Measurements from ENCODE around the gene TNFRSF6B. TPM values are rescaled to one million over a fixed set of nuclear protein-coding genes. Genes with fewer than 3 reads are reported as not detected.

Gene TNFRSF6B
- total RNA-seq, 1 donor from 2014 or later, result 5.2 TPM

DNA sequence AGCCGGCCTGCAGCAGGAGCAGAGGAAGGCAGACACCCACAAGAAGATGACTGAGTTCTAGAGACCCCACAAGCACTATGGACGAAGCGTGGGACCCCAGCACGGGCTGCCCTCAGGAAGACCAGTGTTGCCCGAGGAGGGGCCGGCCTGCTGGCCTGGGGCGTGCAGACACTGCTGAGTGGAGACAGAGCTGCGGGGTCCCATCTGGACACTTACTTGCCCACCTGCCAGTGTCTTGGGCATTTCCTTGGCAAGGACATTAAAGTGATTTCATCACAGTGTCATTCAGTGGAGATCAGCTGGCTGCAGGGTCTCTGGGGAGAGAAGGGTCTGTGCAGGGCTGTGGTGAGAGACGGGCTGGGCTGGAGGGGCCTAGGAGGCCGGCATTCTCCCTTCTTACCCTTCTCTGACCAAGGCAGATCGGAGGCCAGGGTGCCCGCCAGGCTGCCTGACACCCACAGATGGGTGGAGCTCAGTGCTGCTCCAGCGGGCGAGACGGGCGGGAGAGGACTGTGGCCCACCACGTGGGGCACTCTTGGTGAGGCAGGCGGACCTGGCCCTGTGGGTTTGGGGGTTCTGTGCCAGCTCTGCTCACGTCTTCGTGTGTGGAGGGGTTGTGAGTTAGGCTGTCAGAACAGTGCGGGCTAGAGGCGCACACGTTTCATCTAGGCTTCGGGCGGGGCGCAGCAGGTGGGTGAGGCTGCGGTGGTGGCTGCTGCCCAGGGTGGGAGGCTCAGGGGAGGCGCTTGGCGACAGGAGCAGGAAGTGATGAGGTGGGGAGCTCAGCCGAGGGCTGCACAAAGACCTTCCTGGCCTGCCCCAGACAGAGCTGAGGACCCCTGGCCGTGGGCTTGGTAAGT lies 39.6 kb downstream of the TNFRSF6B start, which contains the start of gene LIME1:
Gene LIME1 (plus strand): TSS at position 806 of the 860 bp plus-strand sequence. CDS start 886 bp downstream, outside the sequence.
- peak; percentile 13 for DNase-seq (ENCODE audit: low read depth)

DNA sequence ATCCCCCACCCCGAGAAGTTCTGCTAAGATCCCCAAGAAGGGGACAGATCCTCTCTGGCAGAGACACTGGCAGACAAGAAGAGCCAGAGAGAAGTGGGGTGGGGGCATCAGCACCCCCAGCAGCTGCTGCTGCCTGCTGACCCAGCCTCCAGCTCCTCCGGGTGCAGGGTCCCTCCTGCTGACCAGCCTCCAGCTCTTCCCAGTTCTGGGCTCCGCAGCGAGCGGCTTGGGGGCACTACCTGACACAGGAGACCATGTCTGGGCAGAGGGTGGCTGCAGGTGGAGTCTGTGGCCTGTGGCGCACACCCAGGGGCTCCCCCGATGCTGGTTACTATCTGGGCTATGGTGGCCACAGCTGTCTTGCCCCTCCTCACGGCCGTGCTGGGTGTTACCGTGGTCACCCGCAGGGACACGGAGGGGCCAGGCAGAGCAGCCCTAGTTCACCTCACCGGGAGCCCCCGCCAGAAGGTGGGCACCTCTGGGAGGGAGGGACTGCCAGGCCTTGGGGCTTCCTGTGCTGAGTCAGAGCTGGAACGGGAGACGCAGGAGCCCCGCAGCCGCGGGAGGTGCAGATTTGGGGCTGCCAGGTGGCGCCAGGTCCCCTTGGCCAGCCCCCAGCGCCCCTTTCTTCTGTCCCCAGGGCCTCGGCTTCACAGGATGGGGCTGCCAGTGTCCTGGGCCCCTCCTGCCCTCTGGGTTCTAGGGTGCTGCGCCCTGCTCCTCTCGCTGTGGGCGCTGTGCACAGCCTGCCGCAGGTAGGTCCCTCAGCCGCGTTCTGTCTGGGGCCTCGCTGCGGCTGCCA lies 40.6 kb downstream of the TNFRSF6B start:
- no peak for DNase-seq (ENCODE audit: low read depth)

DNA sequence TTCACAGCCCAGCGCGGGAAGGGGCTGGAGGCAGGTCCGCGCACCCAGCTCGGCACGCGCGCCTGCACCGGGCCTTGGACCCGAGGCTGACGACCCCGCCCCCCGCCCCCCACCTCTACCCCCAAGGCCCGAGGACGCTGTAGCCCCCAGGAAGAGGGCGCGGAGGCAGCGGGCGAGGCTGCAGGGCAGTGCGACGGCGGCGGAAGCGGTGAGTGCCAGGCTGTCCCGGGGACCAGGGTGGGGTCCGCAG lies 41.2 kb downstream of the TNFRSF6B start:
- DNase-seq (ENCODE audit: low read depth), result no peak

DNA sequence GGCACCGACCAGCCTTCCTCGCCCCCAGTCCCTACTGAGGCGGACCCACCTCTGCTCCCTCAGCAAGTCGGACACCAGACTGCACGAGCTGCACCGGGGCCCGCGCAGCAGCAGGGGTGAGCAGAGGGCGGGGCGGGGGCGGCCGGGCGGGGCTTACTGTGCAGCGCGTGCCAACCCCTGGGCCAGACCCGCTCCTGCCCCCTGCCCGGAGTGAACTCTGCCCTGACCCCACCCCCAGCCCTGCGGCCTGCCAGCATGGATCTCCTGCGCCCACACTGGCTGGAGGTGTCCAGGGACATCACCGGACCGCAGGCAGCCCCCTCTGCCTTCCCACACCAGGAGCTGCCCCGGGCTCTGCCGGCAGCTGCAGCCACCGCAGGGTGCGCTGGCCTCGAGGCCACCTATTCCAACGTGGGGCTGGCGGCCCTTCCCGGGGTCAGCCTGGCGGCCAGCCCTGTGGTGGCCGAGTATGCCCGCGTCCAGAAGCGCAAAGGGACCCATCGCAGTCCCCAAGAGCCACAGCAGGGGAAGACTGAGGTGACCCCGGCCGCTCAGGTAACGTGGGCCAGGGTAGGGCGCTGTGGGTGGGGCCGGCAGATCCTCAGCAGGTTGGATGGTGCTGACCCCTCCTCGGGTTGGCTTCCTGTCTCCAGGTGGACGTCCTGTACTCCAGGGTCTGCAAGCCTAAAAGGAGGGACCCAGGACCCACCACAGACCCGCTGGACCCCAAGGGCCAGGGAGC lies 41.7 kb downstream of the TNFRSF6B start:
- DNase-seq (ENCODE audit: low read depth), result no peak

DNA sequence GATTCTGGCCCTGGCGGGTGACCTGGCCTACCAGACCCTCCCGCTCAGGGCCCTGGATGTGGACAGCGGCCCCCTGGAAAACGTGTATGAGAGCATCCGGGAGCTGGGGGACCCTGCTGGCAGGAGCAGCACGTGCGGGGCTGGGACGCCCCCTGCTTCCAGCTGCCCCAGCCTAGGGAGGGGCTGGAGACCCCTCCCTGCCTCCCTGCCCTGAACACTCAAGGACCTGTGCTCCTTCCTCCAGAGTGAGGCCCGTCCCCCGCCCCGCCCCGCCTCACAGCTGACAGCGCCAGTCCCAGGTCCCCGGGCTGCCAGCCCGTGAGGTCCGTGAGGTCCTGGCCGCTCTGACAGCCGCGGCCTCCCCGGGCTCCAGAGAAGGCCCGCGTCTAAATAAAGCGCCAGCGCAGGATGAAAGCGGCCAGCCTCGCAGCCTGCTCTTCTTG lies 42.3 kb downstream of the TNFRSF6B start:
- DNase-seq (ENCODE audit: low read depth), result peak; percentile 18

DNA sequence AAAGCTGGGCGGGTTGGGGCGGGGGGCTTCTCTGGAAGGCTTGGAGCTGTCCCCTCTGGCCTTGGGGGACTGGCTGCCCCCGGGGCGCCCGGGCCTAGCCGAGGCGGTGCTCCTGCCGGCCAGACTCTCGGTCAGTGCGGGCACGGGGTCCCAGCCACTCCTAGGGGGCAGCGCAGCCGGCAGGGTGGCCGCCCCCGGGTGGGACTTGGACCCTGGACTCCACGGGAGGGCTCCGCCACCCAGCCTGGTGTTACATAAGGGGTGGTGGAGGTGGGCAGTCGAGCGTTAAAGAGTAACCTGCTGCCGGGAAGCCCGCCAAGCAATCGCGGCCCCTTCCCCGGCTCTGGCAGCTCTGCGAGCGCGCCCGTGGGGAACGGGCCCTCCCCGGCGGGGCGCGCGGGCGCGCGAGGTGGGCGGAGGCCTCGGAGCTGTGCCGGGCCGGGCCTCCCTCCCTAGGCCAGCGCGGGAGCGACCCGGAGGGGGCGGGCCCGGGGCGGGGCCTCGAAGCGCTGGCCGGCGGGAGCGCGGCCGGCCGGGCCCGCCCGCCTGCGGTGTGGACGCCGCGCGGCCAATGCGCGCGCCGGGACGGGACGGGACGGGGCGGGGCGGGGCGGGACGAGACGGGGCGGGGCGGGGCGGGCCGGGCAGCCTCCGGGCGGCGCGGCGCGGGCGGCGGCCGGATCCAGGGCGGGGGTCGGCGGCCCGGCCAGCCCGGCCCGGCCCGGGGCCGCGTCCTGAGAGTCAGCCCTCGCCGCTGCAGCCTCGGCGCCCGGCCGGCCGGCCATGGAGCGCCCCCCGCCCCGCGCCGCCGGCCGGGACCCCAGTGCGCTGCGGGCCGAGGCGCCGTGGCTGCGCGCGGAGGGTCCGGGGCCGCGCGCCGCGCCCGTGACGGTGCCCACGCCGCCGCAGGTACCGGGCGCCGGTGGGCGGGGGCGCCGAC lies 42.9 kb downstream of the TNFRSF6B start, which contains the start of gene SLC2A4RG:
Gene SLC2A4RG (plus strand): TSS at position 647 of the 940 bp plus-strand sequence. CDS start 137 bp downstream, at position 784.
- DNase-seq (ENCODE audit: low read depth), result peak; percentile 81

DNA sequence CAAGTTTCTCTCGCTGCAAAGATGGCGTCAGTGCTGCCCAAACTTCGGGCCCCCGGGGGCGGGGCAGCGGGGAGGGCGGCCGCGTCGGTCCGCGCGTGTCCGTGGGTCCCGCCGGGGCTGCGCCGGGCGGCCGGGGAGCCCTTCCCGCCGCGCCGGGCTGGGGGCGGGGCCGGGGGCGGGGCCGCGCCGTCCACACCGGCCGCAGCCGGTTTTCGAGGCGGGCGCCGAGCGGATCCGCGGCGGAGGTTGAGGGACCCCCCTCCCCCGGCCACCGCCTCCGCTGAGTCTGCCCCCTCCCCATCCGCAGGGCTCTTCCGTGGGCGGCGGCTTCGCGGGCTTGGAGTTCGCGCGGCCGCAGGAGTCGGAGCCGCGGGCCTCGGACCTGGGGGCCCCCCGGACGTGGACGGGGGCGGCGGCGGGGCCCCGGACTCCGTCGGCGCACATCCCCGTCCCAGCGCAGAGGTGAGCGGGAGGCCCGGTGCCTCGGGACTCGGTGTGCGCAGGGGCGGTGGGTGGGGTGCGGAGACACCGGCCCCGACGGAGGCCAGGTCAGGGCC lies 43.7 kb downstream of the TNFRSF6B start:
- peak; percentile 63 for DNase-seq (ENCODE audit: low read depth)

DNA sequence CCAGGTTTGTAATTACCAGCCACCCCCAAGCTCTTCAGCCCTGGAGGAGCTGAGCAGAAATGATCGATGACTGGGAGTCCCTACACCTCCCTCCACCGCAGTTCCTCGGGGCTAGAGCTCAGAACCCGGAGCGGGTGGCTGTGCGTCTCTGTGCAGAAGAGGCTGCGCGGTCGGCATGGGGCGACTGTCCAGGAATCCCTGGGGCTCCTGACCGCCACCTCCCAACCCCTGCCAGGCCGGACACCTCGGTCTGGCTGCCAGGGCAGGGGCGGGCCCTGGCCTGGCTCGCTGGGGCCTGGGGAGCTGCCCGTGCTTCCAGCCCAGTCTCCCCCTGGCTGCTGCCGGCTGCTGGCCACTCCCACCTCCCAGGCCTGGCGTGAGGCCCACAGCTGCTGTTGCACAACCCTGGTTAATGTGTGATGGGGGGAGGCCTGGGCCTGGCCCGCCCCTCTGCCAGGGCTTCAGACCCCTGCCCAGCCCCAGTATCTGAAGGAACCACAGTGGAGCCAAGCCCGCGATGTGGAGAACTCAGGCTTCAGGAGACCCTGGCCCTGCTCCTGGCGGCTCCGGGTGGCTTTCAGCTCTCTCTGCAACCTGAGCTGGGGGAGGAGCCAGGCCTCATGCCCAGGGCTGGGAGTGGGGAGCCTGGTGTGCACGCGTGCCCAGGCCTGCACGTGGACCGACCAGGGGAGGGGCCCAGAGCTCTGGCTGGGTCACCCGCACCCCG lies 44.3 kb downstream of the TNFRSF6B start:
- peak; percentile 95 for DNase-seq (ENCODE audit: low read depth)

DNA sequence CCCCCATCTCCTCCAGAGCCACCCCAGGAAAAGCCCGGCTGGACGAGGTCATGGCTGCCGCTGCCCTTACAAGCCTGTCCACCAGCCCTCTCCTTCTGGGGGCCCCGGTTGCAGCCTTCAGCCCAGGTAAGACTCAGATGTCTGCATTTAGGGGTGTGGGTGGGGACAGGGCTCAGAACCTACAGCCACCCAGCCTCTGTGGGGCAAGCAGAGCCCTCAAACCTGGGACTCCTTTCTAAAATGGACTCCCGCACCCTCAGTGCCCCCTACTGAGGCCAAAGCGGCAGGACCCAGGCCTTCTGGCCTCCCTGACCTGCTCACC lies 44.9 kb downstream of the TNFRSF6B start:
- DNase-seq (ENCODE audit: low read depth), result no peak

DNA sequence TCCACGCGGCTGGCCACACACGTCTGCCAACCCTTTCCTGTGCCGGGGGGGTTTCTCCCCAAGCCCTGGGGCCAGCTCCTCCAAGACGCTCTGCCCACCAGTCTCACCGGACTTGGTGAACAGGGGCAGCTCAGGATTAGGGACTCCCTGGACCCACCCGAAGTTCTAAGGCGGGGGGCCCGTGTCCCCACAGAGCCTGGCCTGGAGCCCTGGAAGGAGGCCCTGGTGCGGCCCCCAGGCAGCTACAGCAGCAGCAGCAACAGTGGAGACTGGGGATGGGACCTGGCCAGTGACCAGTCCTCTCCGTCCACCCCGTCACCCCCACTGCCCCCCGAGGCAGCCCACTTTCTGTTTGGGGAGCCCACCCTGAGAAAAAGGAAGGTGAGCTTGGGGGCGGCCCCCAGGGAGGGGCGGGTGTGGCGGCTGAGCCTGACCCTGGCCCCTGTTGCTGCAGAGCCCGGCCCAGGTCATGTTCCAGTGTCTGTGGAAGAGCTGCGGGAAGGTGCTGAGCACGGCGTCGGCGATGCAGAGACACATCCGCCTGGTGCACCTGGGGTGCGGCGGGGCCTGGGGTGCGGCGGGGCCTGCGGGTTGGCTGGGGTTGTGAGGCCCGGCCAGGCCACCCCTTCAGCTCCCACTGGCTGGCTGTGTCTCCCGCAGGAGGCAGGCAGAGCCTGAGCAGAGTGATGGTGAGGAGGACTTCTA lies 45.4 kb downstream of the TNFRSF6B start:
- DNase-seq (ENCODE audit: low read depth), result no peak

DNA sequence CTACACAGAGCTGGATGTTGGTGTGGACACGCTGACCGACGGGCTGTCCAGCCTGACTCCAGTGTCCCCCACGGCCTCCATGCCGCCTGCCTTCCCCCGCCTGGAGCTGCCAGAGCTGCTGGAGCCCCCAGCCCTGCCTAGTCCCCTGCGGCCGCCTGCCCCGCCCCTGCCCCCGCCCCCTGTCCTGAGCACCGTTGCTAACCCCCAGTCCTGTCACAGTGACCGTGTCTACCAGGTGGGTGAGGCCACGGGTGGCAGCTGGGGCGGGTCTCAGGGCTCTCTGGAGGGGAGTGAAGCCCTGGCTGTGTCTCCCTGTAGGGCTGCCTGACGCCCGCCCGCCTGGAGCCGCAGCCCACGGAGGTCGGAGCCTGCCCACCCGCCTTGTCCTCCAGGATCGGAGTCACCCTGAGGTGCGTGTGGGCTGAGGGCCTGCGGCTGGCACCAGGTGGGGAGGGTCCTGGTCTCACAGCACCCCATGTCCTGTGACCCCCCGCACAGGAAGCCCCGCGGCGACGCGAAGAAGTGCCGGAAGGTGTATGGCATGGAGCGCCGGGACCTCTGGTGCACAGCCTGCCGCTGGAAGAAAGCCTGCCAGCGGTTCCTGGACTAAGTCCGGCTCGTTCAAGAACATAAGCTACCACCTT lies 46.1 kb downstream of the TNFRSF6B start:
- no peak for DNase-seq (ENCODE audit: low read depth)

DNA sequence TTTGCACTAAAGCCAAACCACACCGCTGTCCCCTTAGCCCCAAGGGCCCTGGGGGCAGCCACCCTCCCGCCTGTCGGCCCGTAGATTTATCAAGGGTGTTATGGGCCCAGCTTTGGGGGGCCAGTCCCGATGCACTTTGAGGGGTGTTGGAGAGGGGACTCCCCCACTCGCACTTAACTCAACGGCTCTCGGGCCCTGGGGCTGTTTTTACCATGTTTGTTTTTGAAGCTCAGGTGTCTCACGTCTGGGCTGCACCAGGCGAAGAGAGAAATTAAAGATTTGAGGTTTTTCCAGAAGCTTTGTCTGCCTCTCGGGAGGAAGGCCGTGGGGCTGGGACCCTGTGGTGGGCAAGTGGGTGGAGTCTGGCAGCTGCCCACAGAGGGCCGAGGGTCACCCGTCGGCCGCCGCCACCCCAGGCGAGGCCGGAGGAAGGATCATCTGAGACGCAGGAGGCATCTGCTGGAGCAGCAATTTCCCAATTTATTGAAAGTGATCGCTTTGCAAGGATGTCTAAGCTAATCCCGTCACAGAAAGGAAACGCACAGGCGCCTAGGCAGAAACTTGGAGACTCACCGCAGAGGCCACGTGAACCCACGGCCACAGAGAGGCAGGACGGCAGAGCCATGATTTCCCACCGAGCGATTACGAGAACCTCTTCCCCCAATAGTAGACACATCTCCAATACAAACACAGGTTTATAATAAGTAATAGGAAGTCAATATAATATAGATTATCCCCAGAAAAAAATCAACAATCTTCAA lies 46.9 kb downstream of the TNFRSF6B start:
- no peak for DNase-seq (ENCODE audit: low read depth)

DNA sequence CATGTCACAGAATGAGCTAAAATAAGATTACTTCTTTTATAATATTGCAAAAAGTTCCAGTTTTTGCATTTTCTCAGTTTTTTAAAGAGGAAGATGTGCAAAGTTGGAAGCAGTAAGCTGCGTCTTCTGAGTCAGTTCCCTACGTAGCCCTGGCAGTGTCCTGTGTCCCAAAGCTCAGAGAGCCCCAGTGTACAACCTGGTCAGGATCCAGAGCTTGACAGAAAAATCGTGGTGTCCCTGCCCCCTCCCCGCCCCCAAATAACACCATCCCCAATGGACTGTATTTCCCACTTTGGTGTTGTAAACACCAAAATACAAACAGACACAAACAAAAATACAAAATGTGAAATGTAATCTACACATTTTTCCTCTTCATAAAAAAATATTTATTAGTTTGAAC lies 47.7 kb downstream of the TNFRSF6B start:
- no peak for DNase-seq (ENCODE audit: low read depth)

DNA sequence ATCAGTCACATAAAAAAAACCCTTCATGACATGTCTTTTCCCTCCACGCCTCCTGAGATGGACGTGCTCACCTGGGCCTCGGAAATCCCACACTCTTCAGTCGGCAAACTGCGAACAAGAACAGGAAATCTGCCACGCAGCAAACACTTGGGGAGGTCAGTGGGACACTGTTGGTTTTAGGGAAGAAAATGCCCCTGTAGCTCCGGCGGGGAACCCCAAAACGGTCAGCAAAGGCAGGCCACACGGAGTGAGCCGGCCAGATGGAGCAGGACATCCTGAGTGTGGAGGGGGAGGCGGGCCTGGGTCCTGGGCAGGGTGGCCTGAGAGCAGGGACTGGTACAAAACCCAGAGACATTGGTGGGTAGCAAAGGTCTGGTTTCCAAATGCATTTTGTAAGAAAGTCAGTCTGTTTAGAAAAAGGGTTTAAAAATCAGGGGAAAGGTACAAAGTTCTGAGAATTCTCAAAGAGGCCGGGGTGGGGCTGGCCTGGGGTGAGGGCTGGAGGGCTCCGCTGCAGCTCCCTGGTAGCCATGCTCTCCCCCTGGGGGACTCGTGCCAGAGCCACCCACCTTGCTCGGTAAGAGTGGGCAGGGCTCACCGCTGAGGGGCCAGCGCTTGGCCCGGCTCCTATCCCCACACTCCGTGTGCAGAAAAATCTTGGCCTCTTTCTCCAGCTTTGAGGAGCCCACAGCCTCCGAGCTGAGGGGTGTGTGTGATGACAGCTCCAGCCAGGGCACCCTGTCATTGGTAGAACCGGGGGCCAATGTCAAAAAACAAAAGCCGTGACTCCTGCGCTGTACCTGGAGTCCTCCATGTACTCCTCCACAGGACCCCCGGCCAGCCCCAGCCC lies 48.3 kb downstream of the TNFRSF6B start:
- no peak for DNase-seq (ENCODE audit: low read depth)

DNA sequence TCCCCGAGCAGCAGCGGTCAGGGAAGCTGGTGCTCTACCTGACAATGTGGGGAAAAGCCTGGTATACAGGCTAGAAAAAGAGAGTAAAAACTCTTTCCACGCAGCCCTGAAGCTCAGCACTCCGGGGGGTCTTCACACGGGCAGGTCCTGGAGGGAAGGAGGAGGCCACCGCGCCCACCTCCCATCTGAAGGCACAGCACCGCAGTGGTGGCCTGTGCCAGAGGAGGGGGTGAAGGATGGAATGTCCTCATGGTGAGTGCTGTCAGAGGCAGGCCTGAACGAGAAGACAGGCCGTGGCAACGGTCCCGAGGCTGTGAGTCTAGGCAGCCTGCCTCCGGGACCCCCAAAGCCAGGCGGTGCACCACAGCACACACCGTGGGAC lies 49.0 kb downstream of the TNFRSF6B start:
- DNase-seq (ENCODE audit: low read depth), result no peak

DNA sequence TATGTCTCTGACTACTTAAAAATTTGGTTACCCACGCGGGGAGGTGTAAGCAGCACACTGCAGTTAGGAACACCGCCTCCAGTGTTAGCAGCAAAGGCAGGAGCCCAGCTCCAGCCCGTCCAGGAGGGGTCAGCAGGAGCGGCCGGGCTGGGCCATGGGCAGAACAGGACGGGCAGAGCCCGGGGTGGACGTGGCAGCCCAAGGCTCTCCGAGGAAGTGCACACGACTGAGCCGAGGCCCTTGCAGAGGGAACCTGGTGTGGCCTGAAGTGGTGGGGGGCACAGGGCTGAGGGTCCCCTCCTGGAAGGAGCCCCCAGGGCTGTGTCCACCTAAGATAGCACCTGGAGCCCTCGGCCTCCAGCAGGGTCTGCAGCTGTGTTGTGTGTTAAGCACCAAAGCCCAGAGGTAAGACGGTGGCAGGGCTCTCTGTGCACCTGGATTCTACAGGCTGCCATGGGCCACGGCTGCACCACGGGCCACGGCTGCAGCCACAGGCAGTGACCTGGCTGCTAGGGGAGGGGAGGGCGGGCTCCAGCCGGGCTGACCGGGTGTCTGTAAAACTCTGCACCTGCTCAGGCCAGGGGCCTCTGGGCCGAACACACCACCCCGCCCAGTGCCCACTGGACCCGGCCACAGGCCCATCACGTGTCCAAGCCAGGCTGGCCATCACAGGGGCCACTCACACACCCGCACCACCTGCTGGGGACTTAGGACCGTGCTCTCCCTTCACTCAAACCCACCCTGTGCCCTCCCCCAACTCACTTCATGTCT lies 49.7 kb downstream of the TNFRSF6B start:
- peak; percentile 36 for DNase-seq (ENCODE audit: low read depth)

Data from myocyte (in vitro differentiated cells).